Activated naive CD4-positive, alpha-beta T cell treated with anti-CD3 and anti-CD28 coated beads, Interleukin-2, amount 10 ng/mL, durations not matched to agents 7 days and 5 days (primary cell): ENCODE data around the gene FAAP20.

Experiments
- CTCF ChIA-PET: fragments of 350-600 bp; sonication (Branson Sonifier 250); formaldehyde crosslinking; loops from one replicate; lab custom pipeline; 2021; ENCODE audit warnings: antibody characterized with exemption; lab: Charles Lee
- DNase-seq: peaks from one replicate; pipeline ENCODE4 v3.0.0-alpha.2; 2020
- H3K27ac Mint-ChIP-seq: one replicate; pipeline ENCODE4 v1.8.0; 2021; ENCODE audit warnings: mild to moderate bottlenecking, moderate library complexity, mixed read lengths
- H3K27me3 Mint-ChIP-seq: one replicate; pipeline ENCODE4 v1.8.0; 2021; ENCODE audit warnings: mild to moderate bottlenecking, mixed read lengths
- H3K36me3 Mint-ChIP-seq: one replicate; pipeline ENCODE4 v1.8.0; 2021; ENCODE audit warnings: mixed read lengths
- H3K4me1 Mint-ChIP-seq: one replicate; pipeline ENCODE4 v1.8.0; 2021; ENCODE audit warnings: mixed read lengths
- H3K4me3 Mint-ChIP-seq: one replicate; pipeline ENCODE4 v1.8.0; 2021; ENCODE audit warnings: mild to moderate bottlenecking, moderate library complexity, mixed read lengths
- H3K9me3 Mint-ChIP-seq: one replicate; pipeline ENCODE4 v1.8.0; 2021; ENCODE audit warnings: mixed read lengths

The FAAP20 gene

GRCh38 chr1:2200308-2200943, 5.9 kb upstream of the FAAP20 start:
- Mint-ChIP-seq H3K9me3 (no peaks in the 10 kb centered on the region), H3K36me3 (no peaks in the 10 kb centered on the region), H3K27ac (no peak overlapping the region), H3K27me3 (no peaks in the 10 kb centered on the region), H3K4me3 (peak overlapping the region; percentile 81), H3K4me1 (peaks cover 35% of the 10 kb centered on the region)
- no peak for DNase-seq
- CTCF ChIA-PET = interaction anchor here (1.3 to 7.0 kb wide), 3 partner anchors 32 to 180 kb away, joined by 3 to 217 read pairs (median 21); no protein-coding TSS in a partner anchor

DNA sequence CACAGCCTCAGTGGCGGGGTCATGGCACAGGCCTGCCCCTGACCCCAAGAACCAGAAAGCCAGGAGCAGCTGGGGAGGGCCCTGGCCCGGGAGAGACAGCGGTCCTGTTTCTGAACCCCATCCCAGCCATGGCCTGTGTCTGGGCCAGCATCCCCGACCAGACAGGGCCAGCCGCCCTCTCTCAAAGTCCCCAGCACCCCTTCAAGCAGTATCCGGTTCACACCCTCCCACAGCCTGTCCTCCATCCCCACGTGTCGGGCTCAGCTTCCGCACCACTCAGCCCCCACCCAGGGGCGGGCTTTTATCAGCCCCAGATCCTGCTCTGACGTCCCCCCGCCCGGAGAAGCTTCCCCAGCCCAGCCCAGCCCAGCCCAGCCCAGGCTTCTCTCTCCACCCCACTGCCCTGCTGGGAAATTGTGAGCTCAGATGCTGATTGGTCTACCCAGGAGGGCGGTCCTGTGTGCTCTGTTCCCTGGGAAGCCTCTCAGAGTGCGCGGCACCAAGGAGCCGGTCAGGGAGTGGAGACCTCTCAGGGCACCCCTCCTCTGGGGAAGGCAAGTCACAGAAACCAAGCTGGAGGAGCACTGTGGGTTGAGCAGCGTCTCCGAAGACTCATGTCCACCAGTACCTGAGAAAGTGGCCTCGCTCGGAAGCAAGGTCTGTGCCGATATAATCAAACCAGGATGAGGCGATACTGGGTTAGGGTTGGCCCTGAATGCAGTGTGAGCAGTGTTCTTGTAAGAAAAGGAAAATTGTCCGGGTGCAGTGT, 4.7 kb upstream of the FAAP20 start:
- Mint-ChIP-seq H3K4me3 (peak overlapping the region; percentile 81), H3K4me1 (peaks cover 34% of the 10 kb centered on the region), H3K27me3 (no peaks in the 10 kb centered on the region), H3K36me3 (no peaks in the 10 kb centered on the region), H3K27ac (peak overlapping the region; percentile 83), H3K9me3 (no peaks in the 10 kb centered on the region)
- CTCF ChIA-PET = interaction anchor here (0.6 to 7.0 kb wide), 6 partner anchors 30 to 216 kb away, joined by 3 to 217 read pairs (median 4); no protein-coding TSS in a partner anchor
- peak; percentile 96 for DNase-seq

- Mint-ChIP-seq H3K27ac (peak overlapping the region; percentile 83), H3K4me3 (peak overlapping the region; percentile 81), H3K4me1 (peaks cover 34% of the 10 kb centered on the region), H3K36me3 (no peaks in the 10 kb centered on the region), H3K27me3 (no peaks in the 10 kb centered on the region), H3K9me3 (no peaks in the 10 kb centered on the region)
- CTCF ChIA-PET = interaction anchor here (0.8 to 7.0 kb wide), 4 partner anchors 30 to 216 kb away, joined by 3 to 217 read pairs (median 14); no protein-coding TSS in a partner anchor
- no peak for DNase-seq
Observed at GRCh38 chr1:2198571-2198970, 4.0 kb upstream of the FAAP20 start.

- CTCF ChIA-PET = interaction anchor here (3.4 to 7.0 kb wide), 2 partner anchors 35 to 183 kb away, joined by 21 to 217 read pairs; no protein-coding TSS in a partner anchor
- DNase-seq = no peak
- no peaks in the 10 kb centered on the region for H3K9me3 Mint-ChIP-seq
- no peak overlapping the region for H3K4me3 Mint-ChIP-seq
- peak overlapping the region; percentile 83 for H3K27ac Mint-ChIP-seq
- no peaks in the 10 kb centered on the region for H3K27me3 Mint-ChIP-seq
- H3K4me1 Mint-ChIP-seq = peaks cover 37% of the 10 kb centered on the region
- H3K36me3 Mint-ChIP-seq = peaks cover 2% of the 10 kb centered on the region
Observed at GRCh38 chr1:2197707-2198165, 3.2 kb upstream of the FAAP20 start.

GRCh38 chr1:2196901-2197638, 2.5 kb upstream of the FAAP20 start:
- Mint-ChIP-seq H3K36me3 (peaks cover 2% of the 10 kb centered on the region), H3K27ac (no peak overlapping the region), H3K4me3 (no peak overlapping the region), H3K9me3 (no peaks in the 10 kb centered on the region), H3K4me1 (peaks cover 39% of the 10 kb centered on the region), H3K27me3 (no peaks in the 10 kb centered on the region)
- CTCF ChIA-PET = interaction anchor here (2.7 to 7.0 kb wide), 2 partner anchors 184 to 193 kb away, joined by 22 to 217 read pairs; partner anchors contain the start of genes MORN1 and RER1
- DNase-seq = no peak

GRCh38 chr1:2195785-2196184, 1.2 kb upstream of the FAAP20 start:
- Mint-ChIP-seq H3K4me1 (peaks cover 41% of the 10 kb centered on the region), H3K4me3 (no peak overlapping the region), H3K27me3 (no peaks in the 10 kb centered on the region), H3K27ac (peak overlapping the region; percentile 55), H3K36me3 (peaks cover 2% of the 10 kb centered on the region), H3K9me3 (no peaks in the 10 kb centered on the region)
- DNase-seq = no peak
- CTCF ChIA-PET = interaction anchor here (0.7 to 7.0 kb wide), 8 partner anchors 11 to 331 kb away, joined by 3 to 217 read pairs (median 6); partner anchors contain the start of genes MORN1, PANK4 and RER1

DNA sequence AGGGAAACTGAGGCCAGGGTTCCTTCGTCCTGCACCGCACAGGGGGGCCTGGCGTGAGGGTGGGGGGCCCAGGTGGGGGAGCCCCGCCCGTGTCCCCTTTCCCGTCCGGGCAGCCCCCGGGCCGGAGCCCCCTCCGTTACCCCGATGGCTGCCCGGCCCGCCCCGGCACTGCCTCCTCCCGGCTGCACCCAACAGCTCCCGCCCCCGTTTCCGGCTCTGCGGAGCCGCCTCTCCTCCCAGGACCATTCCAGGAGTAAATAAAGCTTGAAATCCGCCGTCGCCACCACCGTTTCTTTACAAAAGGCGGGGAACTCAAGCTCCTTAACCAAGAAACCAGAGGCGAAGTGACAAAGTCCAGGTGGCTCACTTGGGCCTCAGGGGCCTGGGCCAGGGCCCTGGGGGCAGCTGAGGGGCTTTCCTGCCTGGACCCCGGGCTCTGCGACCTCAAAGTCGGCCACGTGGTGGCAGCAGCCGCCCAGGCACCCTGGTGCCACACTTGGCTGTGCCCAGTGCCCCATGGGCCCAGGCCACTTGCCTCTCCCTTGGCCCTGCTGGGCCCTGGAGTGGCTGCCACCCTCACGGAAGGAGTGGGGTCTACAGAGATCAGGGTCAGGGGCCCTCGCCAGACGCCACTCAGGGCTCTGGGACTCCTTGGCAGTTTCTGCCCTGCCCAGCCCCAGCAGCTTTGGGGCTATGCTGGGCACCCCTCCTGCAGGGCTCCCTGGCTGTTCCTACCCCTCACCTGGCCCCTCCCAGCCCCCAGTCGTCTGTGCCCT, 514 bp upstream of the FAAP20 start:
- CTCF ChIA-PET = interaction anchor here (0.7 to 7.0 kb wide), 23 partner anchors 9 to 361 kb away, joined by 3 to 217 read pairs (median 5); partner anchors contain the start of genes MORN1, PANK4, PEX10 and RER1
- Mint-ChIP-seq H3K36me3 (peaks cover 2% of the 10 kb centered on the region), H3K9me3 (no peaks in the 10 kb centered on the region), H3K4me3 (peak overlapping the region; percentile 77), H3K27ac (peak overlapping the region; percentile 93), H3K27me3 (no peaks in the 10 kb centered on the region), H3K4me1 (peaks cover 43% of the 10 kb centered on the region)
- DNase-seq = peak; percentile 95

DNA sequence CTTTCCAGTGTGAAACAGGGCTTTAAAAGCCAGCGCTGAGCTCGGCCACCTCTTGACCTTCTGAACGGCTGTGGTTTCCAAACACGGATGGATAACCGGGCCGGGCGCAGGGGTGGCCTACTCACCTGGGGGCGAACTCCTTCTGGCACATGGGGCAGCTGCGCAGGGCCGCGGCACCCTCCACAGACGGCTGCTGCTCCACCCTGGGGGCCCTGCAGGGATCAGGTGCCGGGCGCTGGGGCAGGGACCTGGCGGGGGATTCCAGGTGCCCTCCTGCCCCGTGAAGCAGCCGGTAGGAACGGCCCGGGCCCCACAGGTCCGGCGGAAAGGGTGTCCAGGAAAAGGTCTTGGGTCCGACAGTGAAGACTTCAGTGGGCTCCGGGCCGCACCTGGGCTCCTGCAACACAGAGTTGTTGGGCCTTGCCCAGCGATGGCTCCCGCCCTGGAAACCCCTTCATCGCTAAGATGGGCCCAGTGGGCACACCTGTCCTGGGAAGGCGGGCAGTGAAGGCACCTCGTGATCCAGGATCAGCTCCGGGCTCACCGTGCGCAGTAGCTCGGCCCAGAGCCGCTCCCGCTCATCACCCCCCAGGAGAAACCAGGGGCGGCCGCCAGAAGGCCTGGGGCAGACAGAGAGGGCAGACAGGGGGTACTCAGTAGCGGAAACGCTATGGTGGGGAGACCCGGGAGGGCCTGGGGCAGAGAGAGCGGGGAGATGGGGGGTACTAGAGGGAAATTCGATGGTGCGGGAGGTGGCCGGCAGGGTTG, 874 bp downstream of the FAAP20 start:
- Mint-ChIP-seq H3K27me3 (no peaks in the 10 kb centered on the region), H3K36me3 (peaks cover 2% of the 10 kb centered on the region), H3K27ac (peak overlapping the region; percentile 49), H3K9me3 (no peaks in the 10 kb centered on the region), H3K4me1 (peaks cover 40% of the 10 kb centered on the region), H3K4me3 (peak overlapping the region; percentile 63)
- no peak for DNase-seq
- CTCF ChIA-PET = interaction anchor here (7.0 kb wide), 1 partner anchor 187 kb away, joined by 217 read pairs; no protein-coding TSS in a partner anchor

DNA sequence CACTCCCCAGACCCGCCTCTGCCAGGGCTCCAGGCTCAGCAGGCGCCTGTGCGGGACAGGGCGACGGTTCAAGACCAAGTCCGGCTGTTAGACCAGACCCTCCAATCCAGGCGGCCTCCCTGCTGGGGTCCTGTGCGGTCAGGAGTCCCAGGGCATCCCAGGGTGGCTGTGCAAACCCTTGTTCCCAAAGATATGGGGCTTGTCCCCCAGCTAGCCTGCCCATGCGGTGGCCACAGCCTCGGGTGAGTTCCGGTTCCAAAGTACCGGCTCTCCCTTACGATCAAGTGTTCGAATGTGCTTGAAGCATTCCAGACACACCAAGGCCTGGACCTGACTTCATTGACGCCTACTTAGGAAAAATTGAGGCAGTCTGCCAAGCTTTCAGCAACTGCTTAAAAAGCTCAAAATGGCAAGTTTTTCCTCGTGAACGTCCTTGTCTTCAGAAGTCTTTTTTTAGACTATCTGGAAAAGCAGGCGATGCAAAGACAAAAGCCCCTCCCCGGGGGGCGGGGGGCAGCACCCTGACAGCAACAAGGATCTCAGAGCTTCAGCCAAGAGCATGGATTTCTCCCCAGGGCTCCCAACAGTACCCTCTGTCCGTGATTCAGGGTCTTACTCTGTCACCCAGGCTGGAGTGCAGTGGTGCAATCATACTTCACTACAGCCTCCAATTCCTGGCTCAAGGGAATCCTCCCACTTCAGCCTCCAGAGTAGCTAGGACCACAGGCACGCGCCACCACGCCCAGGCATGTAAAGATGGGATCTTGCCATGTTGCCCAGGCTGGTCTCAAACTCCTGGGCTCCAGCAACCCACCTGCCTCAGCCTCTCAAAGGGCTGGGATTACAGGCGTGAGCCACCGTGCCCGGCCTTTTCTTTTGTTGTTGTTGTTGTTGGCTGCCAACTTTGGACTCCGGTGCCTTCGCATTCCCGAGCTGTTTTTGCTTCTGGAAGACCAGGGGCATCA, 2.3 kb downstream of the FAAP20 start:
- peaks cover 32% of the 10 kb centered on the region for H3K4me1 Mint-ChIP-seq
- H3K4me3 Mint-ChIP-seq = peak overlapping the region; percentile 24
- peaks cover 2% of the 10 kb centered on the region for H3K36me3 Mint-ChIP-seq
- CTCF ChIA-PET = interaction anchor here (1.5 to 4.2 kb wide), 2 partner anchors 18 to 190 kb away, joined by 4 to 19 read pairs; no protein-coding TSS in a partner anchor
- no peaks in the 10 kb centered on the region for H3K9me3 Mint-ChIP-seq
- peak overlapping the region; percentile 30 for H3K27ac Mint-ChIP-seq
- no peak for DNase-seq
- no peaks in the 10 kb centered on the region for H3K27me3 Mint-ChIP-seq

DNA sequence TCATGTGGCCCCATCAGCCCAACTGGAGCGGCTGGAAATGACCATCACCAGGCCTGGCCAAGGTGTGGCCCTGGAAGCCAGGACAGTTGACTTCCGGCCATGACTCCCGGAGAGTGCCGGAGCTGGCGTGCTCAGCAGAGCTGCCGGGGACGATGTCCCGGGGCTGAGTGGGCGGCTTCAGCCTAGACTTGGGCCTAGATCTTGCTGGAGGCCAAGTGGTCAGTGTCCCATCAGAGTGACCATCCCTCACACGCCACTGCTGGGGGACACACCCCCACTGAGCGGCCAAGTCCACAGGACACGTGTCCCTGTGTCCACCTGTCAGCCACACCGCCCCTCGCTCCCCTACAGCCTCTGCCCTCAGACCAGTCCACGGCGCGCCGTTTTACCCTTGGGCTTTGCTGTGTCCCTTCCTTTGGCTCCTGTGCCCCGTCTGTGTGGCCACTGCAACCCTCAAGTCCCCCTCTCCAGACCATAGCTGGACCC, 4.0 kb downstream of the FAAP20 start:
- no peak for DNase-seq
- peak overlapping the region; percentile 42 for H3K27ac Mint-ChIP-seq
- H3K27me3 Mint-ChIP-seq = no peaks in the 10 kb centered on the region
- peaks cover 4% of the 10 kb centered on the region for H3K36me3 Mint-ChIP-seq
- CTCF ChIA-PET = interaction anchor here (0.8 to 4.2 kb wide), 4 partner anchors 12 to 192 kb away, joined by 3 to 19 read pairs (median 4); no protein-coding TSS in a partner anchor
- peak overlapping the region; percentile 51 for H3K4me3 Mint-ChIP-seq
- H3K4me1 Mint-ChIP-seq = peaks cover 30% of the 10 kb centered on the region
- no peaks in the 10 kb centered on the region for H3K9me3 Mint-ChIP-seq
